WTC11 (cell line): ENCODE measurements around the gene KIF17. TPM values are rescaled to one million over a fixed set of nuclear protein-coding genes. Genes with fewer than 3 reads are reported as not detected.

ENCODE experiments used
- ATAC-seq: fragments of 200-7000 bp; cut with Tn5 transposase; 2 replicates; pipeline ENCODE4 v1.10.0; 2021; ENCODE audit warnings: mild to moderate bottlenecking, moderate library complexity
- CTCF ChIA-PET: fragments of 300-600 bp; sonication (Branson Sonifier 250); formaldehyde crosslinking; loops from one replicate; lab custom pipeline; 2021; ENCODE audit warnings: antibody characterized with exemption; lab: Charles Lee
- POLR2A ChIA-PET: fragments of 350-600 bp; sonication (Branson Sonifier 250); formaldehyde crosslinking; loops from one replicate; lab custom pipeline; 2021; ENCODE audit warnings: antibody characterized with exemption; lab: Charles Lee
- DNase-seq: peaks from one replicate; pipeline ENCODE4 v3.0.0; 2021; ENCODE audit warnings: low spot score
- H3K27ac Mint-ChIP-seq: 2 replicates; pipeline ENCODE4 v1.8.0; 2021; ENCODE audit warnings: mixed read lengths
- H3K27me3 Mint-ChIP-seq: 2 replicates; pipeline ENCODE4 v1.8.0; 2021; ENCODE audit warnings: low read depth, mild to moderate bottlenecking, moderate library complexity, mixed read lengths
- H3K36me3 Mint-ChIP-seq: 2 replicates; pipeline ENCODE4 v1.8.0; 2021; ENCODE audit warnings: mixed read lengths
- H3K4me1 Mint-ChIP-seq: 2 replicates; pipeline ENCODE4 v1.8.0; 2022; ENCODE audit warnings: mixed read lengths
- H3K4me3 Mint-ChIP-seq: 2 replicates; pipeline ENCODE4 v1.8.0; 2021; ENCODE audit warnings: mild to moderate bottlenecking, moderate library complexity, mixed read lengths
- H3K9me3 Mint-ChIP-seq: 2 replicates; pipeline ENCODE4 v1.8.0; 2021; ENCODE audit warnings: mixed read lengths
- ATF6 ChIP-seq: sonication (generic); formaldehyde crosslinking; IDR thresholded peaks from 2 replicates; pipeline ENCODE4 v1.8.1; 2023; ENCODE audit warnings: mild to moderate bottlenecking, missing genetic modification reagents
- CBFB ChIP-seq: sonication (generic); formaldehyde crosslinking; IDR thresholded peaks from 2 replicates; pipeline ENCODE4 v1.8.1; 2022; ENCODE audit warnings: mild to moderate bottlenecking, low read depth, missing genetic modification reagents
- IRF2 ChIP-seq: sonication (generic); formaldehyde crosslinking; IDR thresholded peaks from 2 replicates; pipeline ENCODE4 v1.8.0; 2022; ENCODE audit warnings: low read depth, missing genetic modification reagents, borderline replicate concordance
- JAZF1 ChIP-seq: fragments of 250-450 bp; sonication (Bioruptor Pico); IDR thresholded peaks from 2 replicates; pipeline ENCODE4 v1.9.0; 2021; ENCODE audit warnings: moderate library complexity, mild to moderate bottlenecking, inconsistent platforms
- OVOL2 ChIP-seq: fragments of 250-450 bp; sonication (Bioruptor Pico); IDR thresholded peaks from 2 replicates; pipeline ENCODE4 v1.9.0; 2021; ENCODE audit warnings: mild to moderate bottlenecking, borderline replicate concordance
- PREB ChIP-seq: sonication (generic); formaldehyde crosslinking; IDR thresholded peaks from 2 replicates; pipeline ENCODE4 v1.8.1; 2022; ENCODE audit warnings: mild to moderate bottlenecking, missing genetic modification reagents, moderate library complexity, borderline replicate concordance
- total RNA-seq: library from RNA; stranded (reverse); gene quantifications from 3 replicates; pipeline ENCODE4 v1.2.3, GENCODE V29; 2021
- TF ChIP-seq, protein P1 (sequence below): sonication (generic); formaldehyde crosslinking; IDR thresholded peaks from 2 replicates; pipeline ENCODE4 v1.8.0; 2022; ENCODE audit warnings: missing genetic modification reagents
- TF ChIP-seq, protein P2 (sequence below): fragments of 250-450 bp; sonication (Bioruptor Pico); IDR thresholded peaks from 2 replicates; pipeline ENCODE4 v1.9.0; 2021; ENCODE audit warnings: mild to moderate bottlenecking, borderline replicate concordance
- TF ChIP-seq, protein P3 (sequence below): fragments of 250-450 bp; sonication (Bioruptor Pico); IDR thresholded peaks from 2 replicates; pipeline ENCODE4 v1.9.0; 2021; ENCODE audit warnings: mild to moderate bottlenecking
- TF ChIP-seq, protein P4 (sequence below): fragments of 250-450 bp; sonication (Bioruptor Pico); conservative IDR thresholded peaks from 2 replicates; pipeline ENCODE4 v1.9.0; 2021; ENCODE audit warnings: mild to moderate bottlenecking
- TF ChIP-seq, protein P5 (sequence below): sonication (generic); formaldehyde crosslinking; IDR thresholded peaks from 2 replicates; pipeline ENCODE4 v1.8.0; 2023; ENCODE audit warnings: mild to moderate bottlenecking, missing genetic modification reagents

The KIF17 gene
- total RNA-seq, 1 experiment from 2014 or later, result 8.1 TPM

GRCh38 chr1:20729990-20730689 is 12.3 kb upstream of the KIF17 start:
- Mint-ChIP-seq H3K4me1 (peaks cover 36% of the 10 kb centered on the region), H3K27ac (no peak overlapping the region), H3K9me3 (no peaks in the 10 kb centered on the region), H3K27me3 (peaks cover 47% of the 10 kb centered on the region), H3K36me3 (no peaks in the 10 kb centered on the region), H3K4me3 (peak overlapping the region; percentile 75)
- DNase-seq, result no peak
- no peak for ATAC-seq
- CTCF ChIA-PET, result interaction anchor here (0.7 to 9.0 kb wide), 6 partner anchors 12 to 525 kb away, joined by 3 to 124 read pairs (median 5); partner anchors contain the start of gene KIF17
- TF ChIP-seq, protein P1, sequence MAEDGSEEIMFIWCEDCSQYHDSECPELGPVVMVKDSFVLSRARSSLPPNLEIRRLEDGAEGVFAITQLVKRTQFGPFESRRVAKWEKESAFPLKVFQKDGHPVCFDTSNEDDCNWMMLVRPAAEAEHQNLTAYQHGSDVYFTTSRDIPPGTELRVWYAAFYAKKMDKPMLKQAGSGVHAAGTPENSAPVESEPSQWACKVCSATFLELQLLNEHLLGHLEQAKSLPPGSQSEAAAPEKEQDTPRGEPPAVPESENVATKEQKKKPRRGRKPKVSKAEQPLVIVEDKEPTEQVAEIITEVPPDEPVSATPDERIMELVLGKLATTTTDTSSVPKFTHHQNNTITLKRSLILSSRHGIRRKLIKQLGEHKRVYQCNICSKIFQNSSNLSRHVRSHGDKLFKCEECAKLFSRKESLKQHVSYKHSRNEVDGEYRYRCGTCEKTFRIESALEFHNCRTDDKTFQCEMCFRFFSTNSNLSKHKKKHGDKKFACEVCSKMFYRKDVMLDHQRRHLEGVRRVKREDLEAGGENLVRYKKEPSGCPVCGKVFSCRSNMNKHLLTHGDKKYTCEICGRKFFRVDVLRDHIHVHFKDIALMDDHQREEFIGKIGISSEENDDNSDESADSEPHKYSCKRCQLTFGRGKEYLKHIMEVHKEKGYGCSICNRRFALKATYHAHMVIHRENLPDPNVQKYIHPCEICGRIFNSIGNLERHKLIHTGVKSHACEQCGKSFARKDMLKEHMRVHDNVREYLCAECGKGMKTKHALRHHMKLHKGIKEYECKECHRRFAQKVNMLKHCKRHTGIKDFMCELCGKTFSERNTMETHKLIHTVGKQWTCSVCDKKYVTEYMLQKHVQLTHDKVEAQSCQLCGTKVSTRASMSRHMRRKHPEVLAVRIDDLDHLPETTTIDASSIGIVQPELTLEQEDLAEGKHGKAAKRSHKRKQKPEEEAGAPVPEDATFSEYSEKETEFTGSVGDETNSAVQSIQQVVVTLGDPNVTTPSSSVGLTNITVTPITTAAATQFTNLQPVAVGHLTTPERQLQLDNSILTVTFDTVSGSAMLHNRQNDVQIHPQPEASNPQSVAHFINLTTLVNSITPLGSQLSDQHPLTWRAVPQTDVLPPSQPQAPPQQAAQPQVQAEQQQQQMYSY (CRISPR knock-in tag), result peak; percentile 42; the same call in 1 of the 2 replicates
- TF ChIP-seq CBFB, result no peak
- TF ChIP-seq, protein P2, sequence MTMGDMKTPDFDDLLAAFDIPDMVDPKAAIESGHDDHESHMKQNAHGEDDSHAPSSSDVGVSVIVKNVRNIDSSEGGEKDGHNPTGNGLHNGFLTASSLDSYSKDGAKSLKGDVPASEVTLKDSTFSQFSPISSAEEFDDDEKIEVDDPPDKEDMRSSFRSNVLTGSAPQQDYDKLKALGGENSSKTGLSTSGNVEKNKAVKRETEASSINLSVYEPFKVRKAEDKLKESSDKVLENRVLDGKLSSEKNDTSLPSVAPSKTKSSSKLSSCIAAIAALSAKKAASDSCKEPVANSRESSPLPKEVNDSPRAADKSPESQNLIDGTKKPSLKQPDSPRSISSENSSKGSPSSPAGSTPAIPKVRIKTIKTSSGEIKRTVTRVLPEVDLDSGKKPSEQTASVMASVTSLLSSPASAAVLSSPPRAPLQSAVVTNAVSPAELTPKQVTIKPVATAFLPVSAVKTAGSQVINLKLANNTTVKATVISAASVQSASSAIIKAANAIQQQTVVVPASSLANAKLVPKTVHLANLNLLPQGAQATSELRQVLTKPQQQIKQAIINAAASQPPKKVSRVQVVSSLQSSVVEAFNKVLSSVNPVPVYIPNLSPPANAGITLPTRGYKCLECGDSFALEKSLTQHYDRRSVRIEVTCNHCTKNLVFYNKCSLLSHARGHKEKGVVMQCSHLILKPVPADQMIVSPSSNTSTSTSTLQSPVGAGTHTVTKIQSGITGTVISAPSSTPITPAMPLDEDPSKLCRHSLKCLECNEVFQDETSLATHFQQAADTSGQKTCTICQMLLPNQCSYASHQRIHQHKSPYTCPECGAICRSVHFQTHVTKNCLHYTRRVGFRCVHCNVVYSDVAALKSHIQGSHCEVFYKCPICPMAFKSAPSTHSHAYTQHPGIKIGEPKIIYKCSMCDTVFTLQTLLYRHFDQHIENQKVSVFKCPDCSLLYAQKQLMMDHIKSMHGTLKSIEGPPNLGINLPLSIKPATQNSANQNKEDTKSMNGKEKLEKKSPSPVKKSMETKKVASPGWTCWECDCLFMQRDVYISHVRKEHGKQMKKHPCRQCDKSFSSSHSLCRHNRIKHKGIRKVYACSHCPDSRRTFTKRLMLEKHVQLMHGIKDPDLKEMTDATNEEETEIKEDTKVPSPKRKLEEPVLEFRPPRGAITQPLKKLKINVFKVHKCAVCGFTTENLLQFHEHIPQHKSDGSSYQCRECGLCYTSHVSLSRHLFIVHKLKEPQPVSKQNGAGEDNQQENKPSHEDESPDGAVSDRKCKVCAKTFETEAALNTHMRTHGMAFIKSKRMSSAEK (CRISPR knock-in tag), result no peak
- POLR2A ChIA-PET, result interaction anchor here (0.9 to 3.4 kb wide), 2 partner anchors 34 to 57 kb away, joined by 3 to 14 read pairs; partner anchors contain the start of gene HP1BP3

GRCh38 chr1:20729155-20729931 is 11.5 kb upstream of the KIF17 start:
- Mint-ChIP-seq H3K9me3 (no peaks in the 10 kb centered on the region), H3K4me1 (peaks cover 36% of the 10 kb centered on the region), H3K36me3 (no peaks in the 10 kb centered on the region), H3K4me3 (peak overlapping the region; percentile 75), H3K27me3 (peaks cover 40% of the 10 kb centered on the region), H3K27ac (no peak overlapping the region)
- ChIA-PET CTCF (interaction anchor here (1.5 to 9.0 kb wide), 4 partner anchors 12 to 466 kb away, joined by 5 to 124 read pairs (median 24); partner anchors contain the start of gene KIF17), POLR2A (interaction anchor here (1.1 to 2.8 kb wide), 3 partner anchors 12 to 58 kb away, joined by 3 to 9 read pairs (median 4); partner anchors contain the start of genes HP1BP3 and KIF17)
- DNase-seq, result no peak
- ATAC-seq, result no peak
- TF ChIP-seq, protein P3, sequence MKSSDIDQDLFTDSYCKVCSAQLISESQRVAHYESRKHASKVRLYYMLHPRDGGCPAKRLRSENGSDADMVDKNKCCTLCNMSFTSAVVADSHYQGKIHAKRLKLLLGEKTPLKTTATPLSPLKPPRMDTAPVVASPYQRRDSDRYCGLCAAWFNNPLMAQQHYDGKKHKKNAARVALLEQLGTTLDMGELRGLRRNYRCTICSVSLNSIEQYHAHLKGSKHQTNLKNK (CRISPR knock-in tag), result no peak
- TF ChIP-seq OVOL2 (CRISPR knock-in tag) (no peak), IRF2 (no peak), JAZF1 (no peak), PREB (CRISPR knock-in tag) (no peak), ATF6 (no peak)
- TF ChIP-seq, protein P4, sequence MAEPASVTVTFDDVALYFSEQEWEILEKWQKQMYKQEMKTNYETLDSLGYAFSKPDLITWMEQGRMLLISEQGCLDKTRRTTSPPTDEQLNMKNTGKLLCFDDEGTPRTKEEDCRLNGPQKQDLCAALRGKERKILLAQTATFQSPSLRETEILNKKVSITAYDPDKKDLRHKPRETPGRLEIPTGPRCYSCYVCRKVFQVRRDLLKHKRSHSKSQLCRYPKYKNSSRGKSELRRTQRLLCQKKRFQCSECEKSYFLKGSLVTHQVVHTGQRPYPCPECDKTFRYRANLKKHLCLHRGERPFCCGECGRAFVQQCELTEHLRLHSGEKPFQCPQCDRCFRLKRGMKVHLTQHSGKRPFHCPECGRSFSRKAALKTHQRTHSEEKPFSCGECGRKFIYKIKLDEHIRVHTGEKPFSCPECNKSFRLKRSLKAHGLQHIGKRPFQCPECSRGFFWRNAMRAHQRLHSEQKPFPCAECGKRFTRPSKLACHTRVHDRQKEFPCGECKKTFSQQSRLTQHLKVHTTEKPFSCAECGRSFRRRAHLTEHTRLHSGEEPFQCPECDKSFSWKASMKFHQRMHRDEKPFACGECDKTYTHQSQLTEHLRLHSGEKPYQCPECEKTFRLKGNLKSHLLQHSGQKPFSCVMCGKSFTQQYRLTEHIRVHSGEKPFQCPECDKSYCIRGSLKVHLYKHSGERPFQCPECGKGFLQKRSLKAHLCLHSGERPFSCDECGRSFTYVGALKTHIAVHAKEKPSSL, result no peak
- TF ChIP-seq, protein P5, sequence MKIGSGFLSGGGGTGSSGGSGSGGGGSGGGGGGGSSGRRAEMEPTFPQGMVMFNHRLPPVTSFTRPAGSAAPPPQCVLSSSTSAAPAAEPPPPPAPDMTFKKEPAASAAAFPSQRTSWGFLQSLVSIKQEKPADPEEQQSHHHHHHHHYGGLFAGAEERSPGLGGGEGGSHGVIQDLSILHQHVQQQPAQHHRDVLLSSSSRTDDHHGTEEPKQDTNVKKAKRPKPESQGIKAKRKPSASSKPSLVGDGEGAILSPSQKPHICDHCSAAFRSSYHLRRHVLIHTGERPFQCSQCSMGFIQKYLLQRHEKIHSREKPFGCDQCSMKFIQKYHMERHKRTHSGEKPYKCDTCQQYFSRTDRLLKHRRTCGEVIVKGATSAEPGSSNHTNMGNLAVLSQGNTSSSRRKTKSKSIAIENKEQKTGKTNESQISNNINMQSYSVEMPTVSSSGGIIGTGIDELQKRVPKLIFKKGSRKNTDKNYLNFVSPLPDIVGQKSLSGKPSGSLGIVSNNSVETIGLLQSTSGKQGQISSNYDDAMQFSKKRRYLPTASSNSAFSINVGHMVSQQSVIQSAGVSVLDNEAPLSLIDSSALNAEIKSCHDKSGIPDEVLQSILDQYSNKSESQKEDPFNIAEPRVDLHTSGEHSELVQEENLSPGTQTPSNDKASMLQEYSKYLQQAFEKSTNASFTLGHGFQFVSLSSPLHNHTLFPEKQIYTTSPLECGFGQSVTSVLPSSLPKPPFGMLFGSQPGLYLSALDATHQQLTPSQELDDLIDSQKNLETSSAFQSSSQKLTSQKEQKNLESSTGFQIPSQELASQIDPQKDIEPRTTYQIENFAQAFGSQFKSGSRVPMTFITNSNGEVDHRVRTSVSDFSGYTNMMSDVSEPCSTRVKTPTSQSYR (CRISPR knock-in tag), result no peak
